ENCODE measurements around the gene SLC25A19. TPM values are rescaled to one million over a fixed set of nuclear protein-coding genes. Genes with fewer than 3 reads are reported as not detected.

Gene SLC25A19
- total RNA-seq, 1 experiment from 2014 or later = 29.0 TPM

- Histone ChIP-seq H3K4me1 (ENCODE audit: control insufficient read depth, insufficient read depth, low read length) (peaks cover 38% of the 10 kb centered on the region), H3K27ac (ENCODE audit: low read length) (no peak overlapping the region), H3K36me3 (ENCODE audit: control insufficient read depth, insufficient read depth, low read length) (peaks cover 7% of the 10 kb centered on the region; the same call in 1 of the 2 replicates), H3K27me3 (ENCODE audit: control insufficient read depth, insufficient read depth, low read length) (no peaks in the 10 kb centered on the region), H3K4me3 (ENCODE audit: low read depth in 2 of 2, low read length in 2 of 2) (no peak overlapping the region), H3K9me3 (ENCODE audit: control insufficient read depth, insufficient read depth, low read depth, low read length) (no peaks in the 10 kb centered on the region)
- BruUV-seq (replicated peaks) = no TSS peak
- DNase-seq (ENCODE audit: low read depth, low spot score) (no peak), ATAC-seq (no peak)
- TF ChIP-seq REST (IDR thresholded peaks at IDR 0.05; ENCODE audit: insufficient read depth in 1 of 2, low read depth in 2 of 2, low read length in 1 of 2) (no peak), TCF7L2 (IDR thresholded peaks at IDR 0.05; ENCODE audit: low read depth, low read length) (no peak), POLR2AphosphoS5 (IDR thresholded peaks at IDR 0.05; ENCODE audit: low read depth, low read length) (no peak; the same call in 1 of the 2 replicates), SIN3A (IDR thresholded peaks at IDR 0.05; ENCODE audit: borderline replicate concordance, insufficient read depth, low read depth, low read length) (no peak)
- TF ChIP-seq, protein P1, sequence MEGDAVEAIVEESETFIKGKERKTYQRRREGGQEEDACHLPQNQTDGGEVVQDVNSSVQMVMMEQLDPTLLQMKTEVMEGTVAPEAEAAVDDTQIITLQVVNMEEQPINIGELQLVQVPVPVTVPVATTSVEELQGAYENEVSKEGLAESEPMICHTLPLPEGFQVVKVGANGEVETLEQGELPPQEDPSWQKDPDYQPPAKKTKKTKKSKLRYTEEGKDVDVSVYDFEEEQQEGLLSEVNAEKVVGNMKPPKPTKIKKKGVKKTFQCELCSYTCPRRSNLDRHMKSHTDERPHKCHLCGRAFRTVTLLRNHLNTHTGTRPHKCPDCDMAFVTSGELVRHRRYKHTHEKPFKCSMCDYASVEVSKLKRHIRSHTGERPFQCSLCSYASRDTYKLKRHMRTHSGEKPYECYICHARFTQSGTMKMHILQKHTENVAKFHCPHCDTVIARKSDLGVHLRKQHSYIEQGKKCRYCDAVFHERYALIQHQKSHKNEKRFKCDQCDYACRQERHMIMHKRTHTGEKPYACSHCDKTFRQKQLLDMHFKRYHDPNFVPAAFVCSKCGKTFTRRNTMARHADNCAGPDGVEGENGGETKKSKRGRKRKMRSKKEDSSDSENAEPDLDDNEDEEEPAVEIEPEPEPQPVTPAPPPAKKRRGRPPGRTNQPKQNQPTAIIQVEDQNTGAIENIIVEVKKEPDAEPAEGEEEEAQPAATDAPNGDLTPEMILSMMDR (IDR thresholded peaks at IDR 0.05) = no peak
- ChIA-PET CTCF (interaction anchor here (1.2 kb wide), 1 partner anchor 26 kb away, joined by 3 read pairs; no protein-coding TSS in a partner anchor), POLR2A (no interaction called here)
- in situ Hi-C loops (cut with HindIII; ENCODE audit: low pct_unique_long_range_greater_than_20kb, low sequenced_read_pairs) = no loop called here
- intact Hi-C loops (cut with micrococcal nuclease; ENCODE audit: unreplicated experiment) = no loop called here
Measured at GRCh38 chr17:75267153-75267410, 22.2 kb downstream of the SLC25A19 start.

DNA sequence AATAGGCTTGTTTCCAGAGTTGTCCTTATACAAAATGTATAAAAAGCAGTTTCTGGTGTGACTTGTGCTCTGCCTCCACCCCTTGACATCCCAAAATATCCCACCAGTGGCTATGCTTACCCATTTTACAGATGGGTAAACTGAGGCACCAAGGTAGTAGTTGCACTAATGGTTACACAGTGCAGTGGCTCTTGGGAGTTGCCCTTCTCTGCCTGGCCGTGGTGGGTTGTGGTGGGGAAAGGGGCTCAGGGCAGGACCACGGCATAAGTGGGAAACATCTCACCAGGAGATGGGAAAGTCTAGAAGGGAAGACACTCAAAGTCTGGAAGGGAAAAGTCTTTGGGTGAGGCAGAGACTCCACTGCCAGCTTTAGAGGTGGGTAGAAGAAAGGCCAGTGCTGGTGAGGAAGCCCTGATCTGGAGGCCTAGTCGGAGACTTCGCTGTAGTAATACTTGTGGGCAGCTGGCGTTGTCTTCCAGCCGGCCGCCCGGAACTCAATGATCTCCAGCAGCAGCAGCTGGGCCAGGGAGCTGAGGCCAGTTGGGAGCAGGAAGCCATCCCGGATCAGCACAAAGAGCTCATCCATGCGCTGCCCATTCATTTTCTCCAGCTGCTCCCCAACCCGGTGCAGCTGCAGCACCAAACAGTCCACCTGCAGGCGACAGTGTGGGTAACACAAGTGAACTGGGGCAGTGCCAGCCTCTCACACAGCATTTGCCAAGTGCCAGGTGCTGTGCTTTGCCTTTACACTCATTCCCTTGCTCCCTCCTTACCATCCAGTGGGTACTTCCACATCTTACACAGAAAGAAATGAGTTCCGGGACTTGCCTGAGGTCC is 22.7 kb downstream of the SLC25A19 start:
- no peak overlapping the region for H3K4me3 ChIP-seq (ENCODE audit: low read depth in 2 of 2, low read length in 2 of 2)
- ChIA-PET POLR2A (no interaction called here), CTCF (no interaction called here)
- ATAC-seq (no peak), DNase-seq (ENCODE audit: low read depth, low spot score) (no peak)
- TF ChIP-seq, protein P1 (IDR thresholded peaks at IDR 0.05) = no peak
- TF ChIP-seq SIN3A (IDR thresholded peaks at IDR 0.05; ENCODE audit: borderline replicate concordance, insufficient read depth, low read depth, low read length) (no peak), REST (IDR thresholded peaks at IDR 0.05; ENCODE audit: insufficient read depth in 1 of 2, low read depth in 2 of 2, low read length in 1 of 2) (no peak), POLR2AphosphoS5 (IDR thresholded peaks at IDR 0.05; ENCODE audit: low read depth, low read length) (no peak; the same call in 1 of the 2 replicates), TCF7L2 (IDR thresholded peaks at IDR 0.05; ENCODE audit: low read depth, low read length) (no peak)
- in situ Hi-C loops (cut with HindIII; ENCODE audit: low pct_unique_long_range_greater_than_20kb, low sequenced_read_pairs) = no loop called here
- H3K27ac ChIP-seq (ENCODE audit: low read length) = no peak overlapping the region
- intact Hi-C loops (cut with micrococcal nuclease; ENCODE audit: unreplicated experiment) = no loop called here
- H3K4me1 ChIP-seq (ENCODE audit: control insufficient read depth, insufficient read depth, low read length) = peaks cover 35% of the 10 kb centered on the region
- H3K36me3 ChIP-seq (ENCODE audit: control insufficient read depth, insufficient read depth, low read length) = peaks cover 7% of the 10 kb centered on the region; the same call in 1 of the 2 replicates
- H3K27me3 ChIP-seq (ENCODE audit: control insufficient read depth, insufficient read depth, low read length) = no peaks in the 10 kb centered on the region
- BruUV-seq (replicated peaks) = no TSS peak
- no peaks in the 10 kb centered on the region for H3K9me3 ChIP-seq (ENCODE audit: control insufficient read depth, insufficient read depth, low read depth, low read length)
